IMR-90 (cell line): ENCODE data around the gene HAND2. TPM values are rescaled to one million over a fixed set of nuclear protein-coding genes. Genes with fewer than 3 reads are reported as not detected.

ENCODE experiments used
- ATAC-seq: fragments of 200-7000 bp; cut with Tn5 transposase; 2 replicates; pipeline ENCODE4 v1.9.1; 2020; ENCODE audit warnings: low read depth, mild to moderate bottlenecking, moderate library complexity
- BruUV-seq: library from RNA; stranded (reverse); fragments of 400-500 nt; replicated peaks from 2 replicates; lab custom pipeline; 2021; lab: Mats Ljungman, UMichigan
- CTCF ChIA-PET: fragments of 300-600 bp; formaldehyde crosslinking; extraction: SDS; loops from one replicate; lab custom pipeline; 2021; ENCODE audit warnings: antibody characterized with exemption; lab: Yijun Ruan, JAX
- POLR2A ChIA-PET: fragments of 300-600 bp; sonication (Branson Sonifier 250); formaldehyde crosslinking; loops from one replicate; lab custom pipeline; 2022; ENCODE audit warnings: antibody characterized with exemption; ENCODE audit not compliant: unreplicated experiment; lab: Charles Lee
- DNase-seq: peaks from one replicate; pipeline ENCODE4 v3.0.0; 2013
- H2AFZ ChIP-seq: replicated peaks from 2 replicates; pipeline ENCODE3; 2013; ENCODE audit warnings: low read length, mild to moderate bottlenecking; ENCODE audit not compliant: poor library complexity
- H2AK5ac ChIP-seq: 2 replicates; pipeline ENCODE4 v1.6.1; 2013; ENCODE audit warnings: low read depth, low read length, inconsistent platforms
- H2AK9ac ChIP-seq: replicated peaks from 2 replicates; pipeline ENCODE3; 2013; ENCODE audit warnings: mild to moderate bottlenecking, low read depth, low read length, moderate library complexity; ENCODE audit not compliant: poor library complexity
- H2BK120ac ChIP-seq: 2 replicates; pipeline ENCODE4 v1.6.1; 2013; ENCODE audit warnings: low read depth, low read length, inconsistent platforms
- H2BK15ac ChIP-seq: 3 replicates; pipeline ENCODE4 v1.6.1; 2013; ENCODE audit warnings: low read depth, low read length, inconsistent platforms
- H2BK20ac ChIP-seq: 2 replicates; pipeline ENCODE4 v1.6.1; 2013; ENCODE audit warnings: low read depth, mild to moderate bottlenecking, inconsistent platforms, low read length, moderate library complexity
- H2BK5ac ChIP-seq: 2 replicates; pipeline ENCODE4 v1.6.1; 2013; ENCODE audit warnings: mild to moderate bottlenecking, low read depth, low read length, inconsistent platforms; ENCODE audit not compliant: poor library complexity, severe bottlenecking
- H3K14ac ChIP-seq: replicated peaks from 2 replicates; pipeline ENCODE4 v1.6.1; 2013; ENCODE audit warnings: low read depth, low read length, inconsistent platforms
- H3K18ac ChIP-seq: 2 replicates; pipeline ENCODE4 v1.6.1; 2013; ENCODE audit warnings: low read depth, low read length, control low read depth
- H3K23ac ChIP-seq: 2 replicates; pipeline ENCODE4 v1.6.1; 2013; ENCODE audit warnings: low read depth, low read length, inconsistent platforms
- H3K27ac ChIP-seq: 2 replicates; pipeline ENCODE4 v1.5.1; 2013; ENCODE audit warnings: mild to moderate bottlenecking, control low read depth, low read length; ENCODE audit not compliant: insufficient read depth
- H3K27me3 ChIP-seq: 2 replicates; pipeline ENCODE4 v1.6.1; 2013; ENCODE audit warnings: low read length; ENCODE audit not compliant: control insufficient read depth, insufficient read depth
- H3K36me3 ChIP-seq: 2 replicates; pipeline ENCODE4 v1.6.1; 2013; ENCODE audit warnings: low read length, mixed read lengths; ENCODE audit not compliant: control insufficient read depth, insufficient read depth
- H3K4ac ChIP-seq: 2 replicates; pipeline ENCODE4 v1.6.1; 2013; ENCODE audit warnings: low read depth, low read length, inconsistent platforms
- H3K4me1 ChIP-seq: 2 replicates; pipeline ENCODE4 v1.6.1; 2013; ENCODE audit warnings: low read length, mixed read lengths; ENCODE audit not compliant: control insufficient read depth, insufficient read depth
- H3K4me2 ChIP-seq: 2 replicates; pipeline ENCODE4 v1.6.1; 2013; ENCODE audit warnings: low read depth, mild to moderate bottlenecking, control low read depth, low read length, moderate library complexity
- H3K4me3 ChIP-seq: 2 replicates; pipeline ENCODE4 v1.5.1; 2013; ENCODE audit warnings: low read depth, mild to moderate bottlenecking, control low read depth, low read length, moderate library complexity; ENCODE audit not compliant: insufficient read depth
- H3K56ac ChIP-seq: 2 replicates; pipeline ENCODE4 v1.6.1; 2013; ENCODE audit warnings: low read length, inconsistent platforms; ENCODE audit not compliant: insufficient read depth; ENCODE audit errors: extremely low read depth
- H3K79me1 ChIP-seq, 2 experiments: 2 replicates each; pipeline ENCODE4 v1.6.1; 2013; ENCODE audit warnings: low read length in 2 of 2, inconsistent platforms in 1 of 2, low read depth in 1 of 2
- H3K9ac ChIP-seq: 2 replicates; pipeline ENCODE4 v1.6.1; 2013; ENCODE audit warnings: low read depth, low read length, control low read depth
- H3K9me1 ChIP-seq: 2 replicates; pipeline ENCODE4 v1.6.1; 2013; ENCODE audit warnings: low read length, inconsistent platforms; ENCODE audit not compliant: insufficient read depth
- H3K9me3 ChIP-seq: 2 replicates; pipeline ENCODE4 v1.6.1; 2013; ENCODE audit warnings: low read length; ENCODE audit not compliant: control insufficient read depth, insufficient read depth
- H4K20me1 ChIP-seq: 2 replicates; pipeline ENCODE4 v1.6.1; 2013; ENCODE audit warnings: low read length, inconsistent platforms; ENCODE audit not compliant: insufficient read depth
- H4K5ac ChIP-seq: 2 replicates; pipeline ENCODE4 v1.6.1; 2013; ENCODE audit warnings: mild to moderate bottlenecking, low read depth, low read length, control low read depth
- H4K8ac ChIP-seq, 2 experiments: 2 replicates each; pipeline ENCODE4 v1.6.1; 2013; ENCODE audit warnings: low read depth in 2 of 2, low read length in 2 of 2, control low read depth in 1 of 2, inconsistent platforms in 1 of 2
- H4K91ac ChIP-seq: 2 replicates; pipeline ENCODE4 v1.6.1; 2013; ENCODE audit warnings: low read depth, low read length, inconsistent platforms; ENCODE audit not compliant: insufficient read depth
- MAFK ChIP-seq: IDR thresholded peaks from 2 replicates; pipeline ENCODE4 v1.6.1; 2012; ENCODE audit warnings: low read depth, low read length, improper control_type of control experiment
- NFE2L2 ChIP-seq: fragments of 150-350 bp; IDR thresholded peaks from 2 replicates; pipeline ENCODE4 v1.6.1; 2016; ENCODE audit warnings: low read depth, mild to moderate bottlenecking, low read length
- WGBS, 2 experiments: methylation state at CpG; one replicate each; pipeline versions ENCODE4 v1.1.5 to v1.1.7; 2013; ENCODE audit warnings: missing lambda C conversion rate in 2 of 2; ENCODE audit not compliant: insufficient read length in 1 of 2; ENCODE audit errors: extremely low coverage in 2 of 2; 5-methylcytosine and 5-hydroxymethylcytosine counted together
- dilution Hi-C: fragments of 300-500 bp; cut with HindIII; formaldehyde crosslinking; loops from one replicate; pipeline ENCODE4 v1.14.3; 2018; ENCODE audit warnings: low sequenced_read_pairs; ENCODE audit not compliant: unreplicated experiment
- in situ Hi-C: fragments of 300-500 bp; cut with MboI; formaldehyde crosslinking; loops from 3 replicates; pipeline ENCODE4 v1.14.3; 2019; ENCODE audit warnings: low sequenced_read_pairs, inconsistent platforms, mixed read lengths
- intact Hi-C: fragments of 100-400 bp; cut with micrococcal nuclease; formaldehyde crosslinking; loops from 2 replicates; pipeline ENCODE4 v1.10.0; 2022
- polyA plus RNA-seq, 3 experiments: library from polyadenylated mRNA; depleted of rRNA; stranded (reverse); fragments of >200 nt; gene quantifications; 2 replicates each; pipeline ENCODE4 v1.2.3, GENCODE V29; 2012; ENCODE audit warnings: low replicate concordance in 1 of 3
- total RNA-seq: library from RNA; depleted of rRNA; stranded (reverse); fragments of >200 nt; gene quantifications from 2 replicates; pipeline ENCODE4 v1.2.3, GENCODE V29; 2012

HAND2 gene
- total and polyA plus RNA-seq, 2 of the 4 experiments (the other 2 are of a cell fraction): 0.36 to 0.97 TPM

- BruUV-seq: no TSS peak
- Histone ChIP-seq H3K79me1 (no peaks in the 10 kb centered on the region), H4K5ac (no peak overlapping the region), H3K27me3 (no peaks in the 10 kb centered on the region; the same call in none of the 2 replicates), H4K20me1 (no peaks in the 10 kb centered on the region), H2AK5ac (no peak overlapping the region), H3K14ac (no peak overlapping the region), H2BK20ac (no peak overlapping the region), H3K18ac (no peak overlapping the region), H2AK9ac (no peak overlapping the region), H3K23ac (no peak overlapping the region), H3K4me1 (no peaks in the 10 kb centered on the region), H3K4ac (no peak overlapping the region), H4K91ac (no peak overlapping the region), H4K8ac (no peak overlapping the region), H2BK5ac (no peak overlapping the region), H3K9me1 (no peaks in the 10 kb centered on the region), H3K27ac (no peak overlapping the region), H3K36me3 (no peaks in the 10 kb centered on the region), H3K9me3 (no peaks in the 10 kb centered on the region), H2BK120ac (no peak overlapping the region), H3K9ac (no peak overlapping the region), H2BK15ac (no peak overlapping the region), H3K4me2 (no peak overlapping the region), H2AFZ (no peak overlapping the region), H3K4me3 (no peak overlapping the region), H3K56ac (no peak overlapping the region)
- no peak for ATAC-seq
- intact Hi-C loops: no loop called here
- no peak for DNase-seq
- POLR2A ChIA-PET: no interaction called here
- CTCF ChIA-PET: interaction anchor here (0.7 kb wide), 1 partner anchor 12 kb away, joined by 3 read pairs; no protein-coding TSS in a partner anchor
- no CpG with 5 or more reads among the region's 3 CpGs for WGBS, 2 experiments
- dilution Hi-C loops: no loop called here
- TF ChIP-seq NFE2L2 (no peak), MAFK (0 out of 2 replicates have a peak, but pooled peaks have one; percentile 16)
- in situ Hi-C loops: no loop called here
These were observed 42.6 kb upstream of the HAND2 start for GRCh38 chr4:173572493-173573129.
